GM18511 (cell line): ENCODE data around the gene PARD6A.

ENCODE experiments used
- ATAC-seq: cut with Tn5 transposase; IDR thresholded peaks from one replicate; pipeline ENCODE4 v1.9.1; 2021; ENCODE audit warnings: mild to moderate bottlenecking, moderate library complexity; ENCODE audit not compliant: unreplicated experiment

The PARD6A gene

GRCh38 chr16:67653128-67653788 is 7.5 kb upstream of the PARD6A start:
- no peak for ATAC-seq

- ATAC-seq: no peak
These were observed 6.9 kb upstream of the PARD6A start for GRCh38 chr16:67653789-67654402.

- no peak for ATAC-seq
These were observed 6.3 kb upstream of the PARD6A start for GRCh38 chr16:67654403-67654911.

GRCh38 chr16:67655363-67655762 is 5.4 kb upstream of the PARD6A start:
- no peak for ATAC-seq

GRCh38 chr16:67656344-67657016 is 4.3 kb upstream of the PARD6A start:
- ATAC-seq: no peak

- no peak for ATAC-seq
These were observed 3.6 kb upstream of the PARD6A start for GRCh38 chr16:67657017-67657608.

- ATAC-seq: no peak
These were observed 2.8 kb upstream of the PARD6A start for GRCh38 chr16:67657751-67658518.

- no peak for ATAC-seq
These were observed 1.7 kb upstream of the PARD6A start for GRCh38 chr16:67658849-67659674.

GRCh38 chr16:67659675-67660563 is 841 bp upstream of the PARD6A start, which contains the start of gene ACD:
Gene ACD (minus strand): TSS chr16:67660260. CDS start chr16:67660220, 40 bp downstream.
- ATAC-seq: peak; percentile 64

- ATAC-seq: no peak
These were observed 471 bp downstream of the PARD6A start for GRCh38 chr16:67661101-67661761.

- ATAC-seq: no peak
These were observed 1.3 kb downstream of the PARD6A start for GRCh38 chr16:67661886-67662652.

GRCh38 chr16:67662653-67663010 is 1.9 kb downstream of the PARD6A start:
- no peak for ATAC-seq

GRCh38 chr16:67663151-67663876 is 2.6 kb downstream of the PARD6A start:
- ATAC-seq: no peak

- ATAC-seq: no peak
These were observed 3.1 kb downstream of the PARD6A start for GRCh38 chr16:67663877-67664222.

GRCh38 chr16:67664258-67664657 is 3.5 kb downstream of the PARD6A start:
- no peak for ATAC-seq

- no peak for ATAC-seq
These were observed 4.1 kb downstream of the PARD6A start for GRCh38 chr16:67664871-67665270.

- ATAC-seq: no peak
These were observed 4.8 kb downstream of the PARD6A start for GRCh38 chr16:67665598-67665997.
